ENCODE data around the gene FXYD3. TPM values are rescaled to one million over a fixed set of nuclear protein-coding genes. Genes with fewer than 3 reads are reported as not detected.

The FXYD3 gene
- total and polyA plus RNA-seq, 2 of the 13 experiments (the other 11 are each of a cell fraction or from before 2014, with no cell fraction given) = 4.9 TPM; not detected in 1

GRCh38 chr19:35093941-35094647, 21.5 kb upstream of the FXYD3 start (continued):
- TF ChIP-seq, protein P1, sequence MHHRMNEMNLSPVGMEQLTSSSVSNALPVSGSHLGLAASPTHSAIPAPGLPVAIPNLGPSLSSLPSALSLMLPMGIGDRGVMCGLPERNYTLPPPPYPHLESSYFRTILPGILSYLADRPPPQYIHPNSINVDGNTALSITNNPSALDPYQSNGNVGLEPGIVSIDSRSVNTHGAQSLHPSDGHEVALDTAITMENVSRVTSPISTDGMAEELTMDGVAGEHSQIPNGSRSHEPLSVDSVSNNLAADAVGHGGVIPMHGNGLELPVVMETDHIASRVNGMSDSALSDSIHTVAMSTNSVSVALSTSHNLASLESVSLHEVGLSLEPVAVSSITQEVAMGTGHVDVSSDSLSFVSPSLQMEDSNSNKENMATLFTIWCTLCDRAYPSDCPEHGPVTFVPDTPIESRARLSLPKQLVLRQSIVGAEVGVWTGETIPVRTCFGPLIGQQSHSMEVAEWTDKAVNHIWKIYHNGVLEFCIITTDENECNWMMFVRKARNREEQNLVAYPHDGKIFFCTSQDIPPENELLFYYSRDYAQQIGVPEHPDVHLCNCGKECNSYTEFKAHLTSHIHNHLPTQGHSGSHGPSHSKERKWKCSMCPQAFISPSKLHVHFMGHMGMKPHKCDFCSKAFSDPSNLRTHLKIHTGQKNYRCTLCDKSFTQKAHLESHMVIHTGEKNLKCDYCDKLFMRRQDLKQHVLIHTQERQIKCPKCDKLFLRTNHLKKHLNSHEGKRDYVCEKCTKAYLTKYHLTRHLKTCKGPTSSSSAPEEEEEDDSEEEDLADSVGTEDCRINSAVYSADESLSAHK (CRISPR knock-in tag; IDR thresholded peaks at IDR 0.05; ENCODE audit: borderline replicate concordance) = no peak

- intact Hi-C loops (cut with micrococcal nuclease; ENCODE audit: unreplicated experiment) (no loop called here), in situ Hi-C loops (cut with HindIII; ENCODE audit: extremely low pct_ligation_motif_present, low pct_unique_long_range_greater_than_20kb) (no loop called here)
- Histone ChIP-seq H2AFZ (ENCODE audit: low read length) (no peak overlapping the region), H3K9ac (ENCODE audit: insufficient read depth, low read depth, low read length) (no peak overlapping the region), H3K79me2 (ENCODE audit: insufficient read depth, low read length) (no peaks in the 10 kb centered on the region), H3K27me3 (ENCODE audit: control insufficient read depth in 1 of 2, insufficient read depth in 2 of 2, low read length in 2 of 2) (no peaks in the 10 kb centered on the region; a peak in 1 of 5 replicates), H3K27ac (ENCODE audit: extremely low read length, insufficient read depth, low read length) (no peak overlapping the region), H3K4me1 (ENCODE audit: insufficient read depth, low read length) (peaks cover 33% of the 10 kb centered on the region), H3K9me3 (ENCODE audit: low read length) (no peaks in the 10 kb centered on the region), H3K36me3 (replicated peaks in 1 of 2; ENCODE audit: control insufficient read depth in 1 of 2, insufficient read depth in 2 of 2, low read length in 2 of 2) (no peaks in the 10 kb centered on the region), H4K20me1 (ENCODE audit: insufficient read depth, low read length) (no peaks in the 10 kb centered on the region), H3K4me2 (ENCODE audit: low read depth, low read length) (no peak overlapping the region), H3K4me3 (replicated peaks in 1 of 3; ENCODE audit: insufficient read depth in 1 of 3, low read depth in 2 of 3, low read length in 3 of 3) (no peak overlapping the region)
- BruUV-seq (replicated peaks) = no TSS peak
- FAIRE-seq (no peak), ATAC-seq (no peak), DNase-seq (ENCODE audit: low spot score) (no peak)
- CTCF ChIA-PET (ENCODE audit: low intra/inter-chr PET ratio, low total read pairs) = no interaction called here
- TF ChIP-seq ASH2L (IDR thresholded peaks at IDR 0.05; ENCODE audit: insufficient read length, low read depth, low read length) (no peak), IKZF4 (CRISPR knock-in tag; IDR thresholded peaks at IDR 0.05; ENCODE audit: borderline replicate concordance, low read depth, not compliant biosample characterization) (no peak), POLR2AphosphoS5 (IDR thresholded peaks at IDR 0.05; ENCODE audit: low read depth, low read length) (no peak)
- POLR2A ChIA-PET = no interaction called here
- WGBS (ENCODE audit: low lambda C conversion rate) = 40% methylated on average over 4 of the region's 4 CpGs
These were observed 21.0 kb upstream of the FXYD3 start for GRCh38 chr19:35094656-35095055.
